ENCODE measurements around the gene CACNA2D4.

- TF ChIP-seq CTCF (IDR thresholded peaks at IDR 0.05; ENCODE audit: extremely low read depth in 1 of 2, insufficient read depth in 1 of 2, low read depth in 1 of 2, low read length in 2 of 2) = no peak
- TF ChIP-seq POLR2A (IDR thresholded peaks at IDR 0.05; ENCODE audit: low read depth, low read length) = no peak
- TF ChIP-seq MAX (IDR thresholded peaks at IDR 0.05; ENCODE audit: insufficient read depth, insufficient read length) = no peak
- TF ChIP-seq EZH2 (IDR thresholded peaks at IDR 0.05; ENCODE audit: borderline replicate concordance, low read depth, low read length, severe bottlenecking) = no peak
Observed at GRCh38 chr12:1821805-1822204, 96.6 kb downstream of the CACNA2D4 start.

Data from endothelial cell of umbilical vein (primary cell).